GM12892 (cell line): ENCODE data around the gene A2M.

Source experiments
- POLR2A ChIP-seq: IDR thresholded peaks from 2 replicates; pipeline ENCODE4 v1.6.1; 2011; ENCODE audit warnings: low read depth, low read length, control low read depth
- POLR2AphosphoS5 ChIP-seq: IDR thresholded peaks from 2 replicates; pipeline ENCODE4 v1.6.1; 2011; ENCODE audit warnings: low read depth, low read length, control low read depth
- TAF1 ChIP-seq: IDR thresholded peaks from 2 replicates; pipeline ENCODE4 v1.6.1; 2011; ENCODE audit warnings: low read depth, mild to moderate bottlenecking, control low read depth, low read length, borderline replicate concordance

DNA sequence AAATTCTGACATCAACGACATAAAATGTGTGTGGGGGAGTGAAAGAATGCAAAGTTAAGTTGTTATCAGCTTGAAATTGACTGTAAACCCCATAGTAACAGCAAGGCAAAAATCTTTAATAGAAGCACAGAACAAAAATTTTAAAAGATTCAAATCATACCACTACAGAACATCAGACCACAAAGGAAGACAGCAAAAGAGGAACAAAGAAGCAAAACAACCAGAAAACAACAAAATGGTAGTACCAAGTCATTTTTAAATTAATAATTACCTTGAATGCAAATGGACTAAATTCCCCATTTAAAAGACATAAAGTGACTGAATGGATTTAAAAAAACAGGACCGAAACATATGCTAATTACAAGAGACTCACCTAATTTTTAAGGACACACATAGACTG, 31.3 kb downstream of the A2M start:
- no peak for TF ChIP-seq POLR2AphosphoS5
- TF ChIP-seq POLR2A = no peak
- TF ChIP-seq TAF1 = no peak
